WI38 (cell line): ENCODE measurements around the gene BARX2.

Experiments
- H3K4me3 ChIP-seq: 2 replicates; pipeline ENCODE4 v1.5.1; 2011; ENCODE audit warnings: low read depth, mild to moderate bottlenecking, control low read depth, low read length
- TF ChIP-seq, protein P1 (sequence below): IDR thresholded peaks from 2 replicates; pipeline ENCODE4 v1.5.1; 2012; ENCODE audit warnings: low read depth, mild to moderate bottlenecking, control low read depth, low read length

Gene BARX2

DNA sequence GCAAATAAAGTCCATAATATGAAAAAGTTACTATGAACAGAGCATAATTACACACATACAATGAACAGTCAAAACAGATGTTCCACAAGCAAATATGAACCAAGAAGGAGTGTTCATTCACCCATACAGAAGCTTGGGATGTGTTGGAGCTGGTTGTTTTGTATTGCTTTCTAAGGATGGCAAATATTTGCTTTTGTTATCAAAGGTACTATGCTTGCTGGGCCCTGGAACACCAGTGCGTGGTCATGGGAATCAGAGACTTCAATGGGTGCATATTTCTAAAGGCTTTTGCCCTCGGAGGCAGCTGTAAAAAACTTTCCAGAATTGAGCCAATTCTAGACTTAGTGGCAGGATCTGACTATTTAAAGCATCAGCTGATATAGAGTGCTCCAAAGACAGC, 85.1 kb downstream of the BARX2 start:
- no peak overlapping the region for H3K4me3 ChIP-seq
- TF ChIP-seq, protein P1, sequence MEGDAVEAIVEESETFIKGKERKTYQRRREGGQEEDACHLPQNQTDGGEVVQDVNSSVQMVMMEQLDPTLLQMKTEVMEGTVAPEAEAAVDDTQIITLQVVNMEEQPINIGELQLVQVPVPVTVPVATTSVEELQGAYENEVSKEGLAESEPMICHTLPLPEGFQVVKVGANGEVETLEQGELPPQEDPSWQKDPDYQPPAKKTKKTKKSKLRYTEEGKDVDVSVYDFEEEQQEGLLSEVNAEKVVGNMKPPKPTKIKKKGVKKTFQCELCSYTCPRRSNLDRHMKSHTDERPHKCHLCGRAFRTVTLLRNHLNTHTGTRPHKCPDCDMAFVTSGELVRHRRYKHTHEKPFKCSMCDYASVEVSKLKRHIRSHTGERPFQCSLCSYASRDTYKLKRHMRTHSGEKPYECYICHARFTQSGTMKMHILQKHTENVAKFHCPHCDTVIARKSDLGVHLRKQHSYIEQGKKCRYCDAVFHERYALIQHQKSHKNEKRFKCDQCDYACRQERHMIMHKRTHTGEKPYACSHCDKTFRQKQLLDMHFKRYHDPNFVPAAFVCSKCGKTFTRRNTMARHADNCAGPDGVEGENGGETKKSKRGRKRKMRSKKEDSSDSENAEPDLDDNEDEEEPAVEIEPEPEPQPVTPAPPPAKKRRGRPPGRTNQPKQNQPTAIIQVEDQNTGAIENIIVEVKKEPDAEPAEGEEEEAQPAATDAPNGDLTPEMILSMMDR, result no peak

DNA sequence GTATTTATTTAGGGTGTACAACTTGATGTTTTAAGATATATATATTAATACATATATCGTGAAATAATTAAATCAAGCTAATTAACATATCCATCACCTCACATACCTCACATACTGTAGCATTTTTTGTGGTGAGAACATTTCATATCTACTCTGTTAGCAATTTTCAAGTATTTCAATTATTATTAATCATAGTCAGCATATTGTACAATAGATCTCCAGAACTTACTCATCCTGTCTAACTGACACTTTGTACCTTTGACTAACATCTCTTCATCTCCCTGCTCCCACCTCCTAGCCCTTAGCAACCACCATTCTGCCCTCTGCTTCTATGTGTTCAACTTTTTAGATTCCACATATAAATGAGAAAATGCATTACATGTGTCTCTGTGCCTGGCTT, 108.4 kb downstream of the BARX2 start:
- TF ChIP-seq, protein P1, result no peak

DNA sequence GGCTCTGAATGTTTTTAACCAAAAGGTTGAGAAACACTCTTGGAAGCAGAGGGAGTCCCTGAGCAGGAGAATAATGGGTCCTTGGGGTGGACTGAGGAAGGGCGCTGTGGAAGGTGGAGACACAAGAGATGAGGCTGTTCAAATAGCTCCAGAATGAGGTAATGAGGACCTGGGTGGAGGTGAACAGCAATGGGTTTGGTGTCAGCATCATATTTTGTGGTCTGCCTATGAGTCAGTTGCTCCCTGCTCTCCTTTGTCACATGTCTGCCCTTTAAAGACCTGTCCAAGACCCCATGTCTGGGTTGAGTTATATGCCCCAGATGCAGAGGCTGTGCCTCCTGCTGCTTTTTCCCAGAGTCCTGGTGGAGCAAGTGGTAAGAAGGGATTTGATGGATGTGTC, 113.6 kb downstream of the BARX2 start:
- H3K4me3 ChIP-seq, result no peak overlapping the region
- TF ChIP-seq, protein P1, result no peak

More for the DNA sequence above, 108.4 kb downstream of the BARX2 start:
- no peak overlapping the region for H3K4me3 ChIP-seq

DNA sequence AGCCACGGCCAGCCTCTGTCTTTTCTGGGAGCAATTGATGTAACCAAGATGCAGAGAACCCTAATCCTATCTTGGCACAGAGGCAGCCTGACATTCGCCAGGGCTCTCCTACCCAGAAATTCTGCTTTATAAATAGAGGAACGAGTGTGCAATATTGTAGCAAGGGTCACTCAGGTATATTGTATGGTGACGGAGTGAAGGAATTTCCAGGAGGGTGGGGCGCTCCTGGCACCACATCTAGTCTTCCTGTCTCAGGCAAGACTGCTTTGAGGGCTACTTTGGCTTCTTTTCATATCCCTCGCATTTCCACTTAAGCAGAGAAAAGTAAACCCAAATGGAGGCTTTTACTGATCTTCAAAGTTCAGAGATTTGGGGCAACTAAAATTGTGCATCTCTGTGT, 114.4 kb downstream of the BARX2 start:
- TF ChIP-seq, protein P1, result no peak
- no peak overlapping the region for H3K4me3 ChIP-seq

DNA sequence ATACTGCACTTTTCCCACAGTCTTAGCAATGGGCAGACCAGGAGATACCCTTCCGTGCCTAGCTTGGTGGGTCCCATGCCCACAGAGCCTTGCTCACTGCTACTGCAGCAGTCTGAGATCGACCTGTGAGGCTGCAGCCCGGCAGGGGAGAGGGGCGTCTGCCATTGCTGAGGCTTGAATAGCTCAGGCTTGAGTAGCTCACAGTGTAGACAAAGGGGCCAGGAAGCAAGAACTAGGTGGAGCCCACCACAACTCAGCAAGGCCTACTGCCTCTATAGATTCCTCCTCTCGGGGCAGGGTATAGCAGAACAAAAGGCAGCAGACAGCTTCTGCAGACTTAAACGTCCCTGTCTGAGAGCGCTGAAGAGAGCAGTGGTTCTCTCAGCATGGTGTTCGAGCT, 118.1 kb downstream of the BARX2 start:
- TF ChIP-seq, protein P1, result no peak
- H3K4me3 ChIP-seq, result no peak overlapping the region
